Choroid plexus epithelial cell (primary cell): ENCODE results near the gene EGLN2.
"Not testable (repeated sequence)": the region's sequence is repeated elsewhere in the genome, so short reads cannot be mapped to it uniquely, and the experiment has no call there.

Source experiments
- DNase-seq: peaks from one replicate; pipeline ENCODE4 v3.0.0-alpha.2; 2010; ENCODE audit warnings: low read depth
- H3K4me3 ChIP-seq: 2 replicates; pipeline ENCODE4 v1.5.1; 2011; ENCODE audit warnings: low read depth, mild to moderate bottlenecking, control low read depth, low read length, moderate library complexity
- CTCF ChIP-seq: conservative IDR thresholded peaks from 2 replicates; pipeline ENCODE4 v1.5.1; 2011; ENCODE audit warnings: low read depth, mild to moderate bottlenecking, control low read depth, inconsistent platforms, low read length, moderate library complexity

Gene EGLN2

GRCh38 chr19:40768869-40769268 lies 30.1 kb upstream of the EGLN2 start:
- no peak for DNase-seq
- no peak overlapping the region for H3K4me3 ChIP-seq
- no peak for TF ChIP-seq CTCF

- H3K4me3 ChIP-seq, DNase-seq: not testable (repeated sequence)
These were observed 27.7 kb upstream of the EGLN2 start for GRCh38 chr19:40771101-40771862.

GRCh38 chr19:40774916-40775631 lies 23.9 kb upstream of the EGLN2 start, which contains the start of gene MIA:
MIA (plus strand) TSS chr19:40775521; CDS start chr19:40775543, 22 bp downstream.
- no peak within 1 kb of the TSS for H3K4me3 ChIP-seq
- DNase-seq, result no peak

GRCh38 chr19:40775632-40776022 lies 23.4 kb upstream of the EGLN2 start:
- no peak overlapping the region for H3K4me3 ChIP-seq
- DNase-seq, result no peak
- TF ChIP-seq CTCF, result no peak

More at GRCh38 chr19:40774916-40775631, 23.9 kb upstream of the EGLN2 start, which contains the start of gene MIA:
- TF ChIP-seq CTCF, result no peak

GRCh38 chr19:40776364-40776763 lies 22.6 kb upstream of the EGLN2 start:
- DNase-seq, result no peak
- no peak overlapping the region for H3K4me3 ChIP-seq
- TF ChIP-seq CTCF, result no peak

GRCh38 chr19:40776932-40777644 lies 21.9 kb upstream of the EGLN2 start:
- TF ChIP-seq CTCF, result no peak

GRCh38 chr19:40777645-40777936 lies 21.4 kb upstream of the EGLN2 start:
- no peak for DNase-seq
- H3K4me3 ChIP-seq, result peak overlapping the region; percentile 60
- no peak for TF ChIP-seq CTCF

More at GRCh38 chr19:40776932-40777644, 21.9 kb upstream of the EGLN2 start:
- peak overlapping the region; percentile 60 for H3K4me3 ChIP-seq
- peak; percentile 96 for DNase-seq
